Fibroblast of gingiva (primary cell): Measurements from ENCODE around the gene NTRK3.

ENCODE experiments used
- DNase-seq: peaks from one replicate; pipeline ENCODE4 v3.0.0-alpha.2; 2011; ENCODE audit warnings: low read depth

Gene NTRK3

DNA sequence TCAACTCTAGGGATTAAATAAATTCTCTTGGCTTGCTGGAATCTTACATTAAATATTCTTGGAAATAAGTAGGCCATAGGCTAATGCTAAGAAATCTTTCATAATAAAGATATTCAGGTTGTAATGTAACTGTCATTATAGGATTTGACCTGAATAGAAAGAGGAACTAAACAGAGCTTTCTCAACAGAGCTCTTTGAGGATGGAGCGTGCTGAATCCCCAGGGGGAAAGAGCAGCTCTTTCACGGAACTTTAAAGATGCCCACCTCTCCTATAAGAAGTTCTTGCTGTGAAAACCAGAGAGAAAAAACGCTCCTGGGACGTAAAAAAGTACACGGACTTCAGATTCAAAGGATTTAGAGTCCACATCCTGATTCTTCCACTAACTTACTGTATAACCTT is 77.9 kb downstream of the NTRK3 start:
- no peak for DNase-seq

DNA sequence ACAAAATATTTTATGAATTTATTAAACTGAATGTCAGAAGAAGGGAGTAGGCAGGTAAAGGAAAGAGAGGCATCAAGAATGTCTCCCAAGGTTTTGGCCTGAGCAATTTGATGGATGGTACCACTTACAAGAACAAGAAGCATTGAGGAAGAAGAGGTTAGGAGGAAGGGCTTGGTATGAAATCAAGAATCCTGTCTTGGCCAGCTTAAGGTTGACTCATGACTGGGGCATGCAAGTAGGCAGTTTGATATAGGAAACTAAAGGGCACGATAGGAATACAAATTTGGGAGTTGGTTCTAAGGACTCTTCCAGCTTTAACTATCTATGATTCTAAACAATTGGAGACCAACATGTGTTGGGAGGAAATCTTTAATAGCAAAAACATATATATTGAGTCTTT is 79.1 kb downstream of the NTRK3 start:
- DNase-seq = no peak

DNA sequence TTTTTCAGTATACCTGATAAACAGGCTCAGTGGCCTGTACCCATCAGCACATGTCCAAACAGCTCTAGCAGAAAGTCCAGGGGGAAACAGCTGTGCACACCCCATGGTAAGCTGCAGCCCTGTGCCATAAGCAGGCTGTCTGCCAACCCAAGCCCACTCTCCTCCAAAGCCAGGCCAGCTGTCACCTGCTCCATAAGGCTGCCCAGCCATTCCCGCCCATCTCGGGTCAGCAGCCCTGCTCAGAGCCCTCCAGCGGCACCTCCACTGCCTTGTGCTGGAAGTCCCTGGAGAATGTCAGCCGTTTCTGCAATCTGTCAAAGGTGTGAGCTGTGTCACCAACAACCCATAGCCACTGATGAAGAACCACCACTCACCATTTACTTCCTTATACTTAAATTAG is 82.0 kb downstream of the NTRK3 start:
- DNase-seq = no peak

DNA sequence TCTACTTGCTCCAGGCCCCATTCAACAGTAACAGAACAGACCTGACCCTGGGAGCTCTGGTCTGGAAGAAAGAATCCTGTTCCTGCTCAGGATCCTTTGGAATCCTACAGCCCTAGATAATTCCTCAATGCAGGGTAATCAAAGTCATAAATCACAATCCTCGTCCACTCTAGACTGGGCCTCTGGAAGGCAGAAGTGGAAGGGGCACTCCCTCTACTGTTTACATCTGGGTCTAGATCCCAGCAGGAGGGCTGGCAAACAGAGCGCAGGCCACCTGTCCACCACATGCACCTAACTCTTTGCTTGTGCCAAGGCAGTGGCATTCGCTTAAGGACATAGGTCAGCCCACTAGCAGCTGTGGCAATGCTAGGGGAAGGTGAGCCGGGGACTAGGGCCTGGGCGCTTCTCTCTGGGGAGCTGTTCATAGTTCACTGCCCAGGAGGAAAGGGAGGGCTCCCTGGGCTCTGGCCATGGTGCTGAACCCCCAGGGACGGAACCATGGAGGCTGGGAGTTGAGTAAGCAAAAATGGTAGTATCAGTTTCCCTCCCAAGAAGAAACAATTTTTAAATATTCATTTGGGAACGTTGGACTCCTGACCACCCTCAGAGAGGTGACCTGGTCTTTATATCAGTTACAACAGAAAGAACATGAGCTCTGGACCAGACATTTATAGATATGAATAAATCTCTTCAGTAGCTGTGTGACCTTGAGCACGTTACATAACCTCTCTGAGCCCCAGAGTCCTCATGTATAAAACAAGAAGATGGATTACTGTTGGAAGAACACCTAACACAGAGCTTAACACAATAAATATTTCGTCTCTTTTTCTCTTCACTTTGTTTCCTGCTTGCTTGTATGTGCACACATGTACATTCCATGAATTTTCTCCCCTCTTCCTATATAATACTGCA is 90.2 kb downstream of the NTRK3 start:
- no peak for DNase-seq

DNA sequence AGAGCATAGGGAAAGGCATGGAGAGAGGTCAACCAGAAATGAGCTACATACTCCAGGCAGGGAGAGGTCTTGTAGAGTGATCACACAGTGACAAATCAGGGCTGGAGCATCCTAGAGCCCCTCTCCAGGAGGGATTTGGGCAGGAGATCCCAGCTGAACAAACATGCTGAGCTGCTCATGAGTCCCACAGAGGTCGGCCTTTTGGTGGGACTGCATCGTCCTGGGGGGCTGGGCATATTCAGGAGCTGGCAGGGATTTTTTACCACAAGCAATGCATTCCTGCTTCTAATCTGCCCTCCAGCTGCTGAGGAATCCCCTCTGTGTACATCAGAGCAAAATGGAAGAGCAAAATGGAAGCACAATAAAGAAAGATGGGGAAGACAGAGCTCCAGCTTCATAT is 94.9 kb downstream of the NTRK3 start:
- no peak for DNase-seq

DNA sequence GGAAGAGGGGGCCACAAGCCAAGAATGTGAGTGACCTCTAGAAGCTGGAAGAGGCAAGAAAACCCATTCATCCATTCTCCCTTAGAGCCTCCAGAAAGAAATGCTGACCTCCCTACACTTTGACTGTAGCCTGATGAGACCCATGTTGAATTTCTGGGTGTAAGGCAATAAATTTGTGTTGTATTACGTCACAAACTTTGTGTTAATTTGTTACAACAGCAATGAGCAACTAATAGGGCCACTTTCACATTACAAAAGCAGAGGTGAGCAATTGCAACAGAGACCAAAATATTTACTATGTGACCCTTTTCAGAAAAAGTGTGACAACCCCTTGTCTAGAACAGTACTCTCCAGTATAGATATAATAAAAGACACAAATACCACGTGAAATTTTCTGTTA is 101.2 kb downstream of the NTRK3 start:
- DNase-seq = no peak

DNA sequence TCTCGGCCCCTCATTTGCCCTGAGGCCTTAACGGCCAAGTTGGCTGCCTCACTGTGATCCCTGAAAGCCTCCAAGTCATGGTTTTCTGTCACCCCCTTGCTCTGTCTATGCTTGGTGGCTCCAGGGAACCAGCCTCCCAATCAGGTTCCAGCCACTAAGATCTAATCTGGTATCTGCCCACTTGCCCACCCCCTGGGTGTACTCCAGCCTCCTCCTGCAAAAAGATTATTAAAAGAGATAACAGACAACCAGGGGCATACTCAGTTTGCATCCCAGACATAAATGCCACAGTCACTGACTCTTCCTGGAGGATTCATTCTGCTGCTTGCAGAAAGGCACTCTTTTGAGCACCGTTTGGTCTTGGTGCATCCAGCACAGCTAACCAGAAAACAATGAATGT is 103.9 kb downstream of the NTRK3 start:
- DNase-seq = no peak

DNA sequence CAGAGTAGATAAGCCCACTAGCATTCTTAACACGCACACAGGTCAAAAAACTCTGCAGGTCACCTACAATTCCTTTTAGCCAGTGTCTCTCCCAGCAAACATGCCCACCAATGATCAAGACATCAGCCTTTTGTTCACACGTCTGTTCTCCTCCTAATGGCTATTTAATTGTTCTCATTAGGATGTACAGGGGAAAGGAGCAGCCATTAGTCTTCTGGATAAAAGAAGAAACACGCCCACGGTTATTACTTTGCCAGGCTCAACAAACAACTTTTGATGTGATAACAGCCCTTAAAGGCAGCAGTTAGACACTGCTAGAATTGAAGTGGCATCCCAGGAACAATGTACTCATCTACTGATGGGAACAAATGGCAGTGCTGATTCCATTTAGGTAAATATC is 108.8 kb downstream of the NTRK3 start:
- no peak for DNase-seq

DNA sequence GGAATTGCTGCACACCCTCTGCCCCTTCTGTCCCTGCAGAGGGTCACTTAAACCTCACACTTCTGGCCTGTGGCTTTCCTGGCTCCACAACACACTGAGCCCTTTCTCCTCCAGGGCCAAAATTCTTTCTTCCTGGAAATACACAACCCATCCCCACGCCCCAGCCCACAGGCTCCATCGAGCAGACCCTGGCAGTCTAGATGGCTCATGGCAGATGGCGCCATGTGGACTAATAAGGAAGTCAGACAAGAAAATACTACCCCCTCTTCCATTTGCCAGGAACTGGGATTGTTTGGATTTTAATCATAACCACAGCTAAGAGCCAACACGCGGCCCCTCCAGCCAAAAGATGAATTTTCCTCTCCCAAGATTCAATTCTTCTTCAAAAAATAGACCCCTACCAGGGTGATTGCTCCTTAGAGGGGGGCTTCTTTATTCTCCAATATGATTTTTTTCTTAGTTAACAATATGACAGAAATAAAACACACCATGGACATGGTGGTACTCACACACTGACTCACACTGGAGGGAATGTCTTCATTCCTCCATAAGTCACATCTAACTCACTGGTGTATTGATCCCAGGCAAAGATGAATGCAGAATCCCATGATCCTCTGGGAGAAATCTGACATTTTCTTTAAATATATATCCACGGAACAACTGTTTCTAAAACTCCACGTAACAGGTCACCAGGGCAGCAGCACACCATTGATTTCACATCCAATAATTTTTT is 111.5 kb downstream of the NTRK3 start:
- DNase-seq = no peak

DNA sequence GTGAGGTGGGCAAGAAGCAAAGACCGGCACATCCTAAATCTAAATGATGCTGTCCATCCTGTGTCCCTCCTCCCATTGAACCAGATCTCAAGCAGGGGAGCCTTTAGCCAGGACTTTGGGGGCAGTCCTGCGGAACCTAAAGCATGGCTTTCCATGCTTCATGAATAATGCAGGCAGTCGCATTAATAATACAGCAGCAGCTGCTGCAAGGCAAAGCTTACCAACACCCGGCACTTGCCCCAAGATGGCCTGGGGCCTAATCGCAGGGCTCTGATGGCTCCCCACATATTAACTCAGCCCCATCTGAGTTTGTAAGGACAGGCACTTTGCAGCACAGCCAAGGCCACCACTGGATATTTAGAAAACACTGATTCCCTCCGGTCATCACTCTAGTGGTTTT is 114.4 kb downstream of the NTRK3 start:
- no peak for DNase-seq

DNA sequence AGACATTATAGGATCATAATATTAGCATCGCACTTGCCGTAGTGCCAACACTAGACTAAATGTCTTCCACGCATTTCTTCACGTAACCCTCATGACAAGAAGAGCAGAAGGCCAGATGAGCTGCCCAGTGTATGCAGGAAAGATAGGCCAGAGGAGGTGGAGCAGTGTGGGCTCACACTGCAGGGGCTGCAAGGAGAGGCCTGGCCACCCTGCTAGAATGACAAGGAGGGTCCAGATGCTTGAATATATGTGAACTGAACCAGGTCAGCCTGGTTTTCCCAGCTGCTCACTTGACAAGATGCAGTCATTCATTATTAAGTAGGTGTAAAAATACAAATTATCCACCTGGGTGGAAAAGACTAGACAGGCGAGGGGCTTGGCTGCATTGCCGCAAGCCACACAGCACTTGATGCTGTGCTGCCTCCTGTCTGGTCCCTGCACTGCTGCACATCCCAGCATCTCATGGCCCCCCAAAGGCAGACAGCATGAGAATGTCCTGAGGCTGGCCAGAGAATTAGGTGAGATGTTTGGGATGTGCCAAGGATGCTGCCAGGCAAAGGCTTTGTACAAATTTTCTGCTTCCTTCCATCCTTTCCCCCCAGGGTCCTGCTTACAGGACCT is 115.2 kb downstream of the NTRK3 start:
- no peak for DNase-seq

DNA sequence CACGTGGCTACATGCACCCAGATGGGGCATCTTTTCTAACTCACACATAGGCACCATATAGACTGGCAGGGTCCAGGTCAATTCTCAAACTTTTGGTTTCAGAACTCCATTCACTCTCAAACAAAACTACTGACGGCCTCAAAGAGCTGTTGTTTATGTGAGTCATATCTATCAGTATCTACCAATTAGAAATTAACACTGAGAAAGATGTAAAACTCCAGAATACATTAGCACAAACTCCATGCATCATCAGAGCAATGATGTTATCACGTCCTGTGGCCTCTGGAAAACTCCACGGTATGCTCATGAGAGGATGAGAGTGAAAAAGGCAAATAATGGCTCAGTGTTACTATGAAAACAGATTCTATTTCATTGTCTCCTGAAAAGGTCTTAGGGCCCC is 116.1 kb downstream of the NTRK3 start:
- DNase-seq = no peak

DNA sequence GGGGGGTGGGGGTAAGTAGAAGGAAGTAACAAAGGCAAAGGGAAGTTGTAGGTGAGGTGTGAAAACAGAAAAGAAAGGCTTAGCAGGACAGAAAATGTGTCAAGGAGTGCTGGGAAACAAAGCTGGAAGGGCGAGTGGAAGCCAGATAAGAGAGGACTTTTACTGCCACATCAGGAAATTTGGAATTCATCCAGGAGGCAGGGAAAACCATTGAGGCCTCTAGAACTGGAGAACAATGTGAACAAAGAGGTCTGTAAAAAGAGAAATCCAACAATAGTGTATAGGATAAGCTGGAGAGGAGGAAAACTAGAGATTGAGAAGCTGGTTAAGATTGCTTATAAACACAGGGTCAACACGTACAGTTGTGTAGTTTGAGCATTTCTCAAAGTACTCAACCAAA is 116.6 kb downstream of the NTRK3 start:
- DNase-seq = no peak

DNA sequence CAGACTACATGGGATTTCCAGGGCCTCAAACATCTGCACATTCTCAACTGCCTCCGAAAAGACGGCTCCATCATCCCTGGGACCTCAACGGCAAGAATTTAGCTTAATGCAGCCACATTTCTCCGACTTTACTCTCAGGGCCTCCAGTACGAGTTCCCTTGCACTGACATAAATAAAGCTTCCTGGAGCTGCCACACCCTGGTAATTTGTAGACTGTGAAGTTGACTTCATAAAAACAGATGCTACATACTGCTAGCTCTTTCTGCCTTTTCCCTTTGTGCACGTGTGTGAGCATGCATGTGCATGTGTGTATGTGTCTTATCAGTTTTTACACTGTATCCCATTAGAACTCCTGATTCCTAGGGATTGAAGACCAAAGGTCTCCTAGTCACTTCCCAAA is 122.7 kb downstream of the NTRK3 start:
- no peak for DNase-seq

DNA sequence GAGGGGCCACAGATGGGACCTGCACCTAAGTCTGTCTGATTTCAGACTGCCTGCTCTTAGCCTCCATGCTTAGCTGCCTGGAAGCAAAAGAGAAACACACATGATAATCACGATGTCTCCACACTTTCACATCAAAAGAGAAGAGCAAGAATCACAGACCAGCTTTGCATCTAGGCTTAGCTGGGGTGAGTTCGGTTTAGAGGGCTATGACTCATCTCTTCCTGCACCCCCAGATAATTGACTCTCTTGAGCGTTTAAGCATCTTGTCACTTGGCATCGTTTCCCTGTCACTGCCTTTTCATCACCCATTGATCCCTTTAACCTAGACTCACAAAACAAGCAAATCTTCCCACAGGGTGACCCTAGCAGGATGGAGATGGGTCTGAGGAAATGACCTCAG is 124.0 kb downstream of the NTRK3 start:
- DNase-seq = no peak

DNA sequence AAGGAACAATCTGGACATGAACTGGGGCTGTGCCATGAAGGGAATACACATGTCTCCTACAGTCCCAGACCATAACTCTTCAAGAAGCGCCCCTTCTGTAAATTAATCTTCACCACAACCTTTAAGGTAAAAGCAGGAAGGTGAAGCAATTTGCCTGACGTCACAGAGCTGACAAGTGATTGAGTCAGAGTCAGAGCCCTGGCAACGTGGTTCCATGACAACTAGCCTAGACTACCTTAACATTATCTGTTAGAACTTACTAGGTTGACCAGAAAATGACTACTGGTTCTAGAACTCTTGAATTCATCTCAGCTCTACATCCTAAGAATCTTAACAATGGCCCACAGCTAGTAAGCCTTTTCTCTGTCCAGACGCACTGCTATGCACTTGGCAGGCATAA is 124.6 kb downstream of the NTRK3 start:
- DNase-seq = no peak

DNA sequence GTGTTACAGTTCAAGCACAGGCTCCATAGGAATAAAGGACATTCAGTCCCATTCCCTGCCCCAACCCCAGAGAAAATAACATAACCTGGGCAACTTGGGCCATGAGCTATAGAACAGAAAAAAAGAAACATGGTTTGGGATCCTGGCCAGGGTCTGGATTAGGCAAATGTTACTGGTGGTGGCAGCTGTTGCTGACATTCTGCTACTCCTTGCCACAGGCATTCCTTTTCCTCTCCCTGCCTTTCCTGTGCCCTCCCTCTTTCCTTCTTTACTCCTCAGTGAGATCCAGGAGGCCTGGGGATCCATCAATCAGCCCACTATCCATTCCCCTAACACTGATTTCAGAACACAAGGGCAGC is 129.1 kb downstream of the NTRK3 start:
- DNase-seq = no peak

DNA sequence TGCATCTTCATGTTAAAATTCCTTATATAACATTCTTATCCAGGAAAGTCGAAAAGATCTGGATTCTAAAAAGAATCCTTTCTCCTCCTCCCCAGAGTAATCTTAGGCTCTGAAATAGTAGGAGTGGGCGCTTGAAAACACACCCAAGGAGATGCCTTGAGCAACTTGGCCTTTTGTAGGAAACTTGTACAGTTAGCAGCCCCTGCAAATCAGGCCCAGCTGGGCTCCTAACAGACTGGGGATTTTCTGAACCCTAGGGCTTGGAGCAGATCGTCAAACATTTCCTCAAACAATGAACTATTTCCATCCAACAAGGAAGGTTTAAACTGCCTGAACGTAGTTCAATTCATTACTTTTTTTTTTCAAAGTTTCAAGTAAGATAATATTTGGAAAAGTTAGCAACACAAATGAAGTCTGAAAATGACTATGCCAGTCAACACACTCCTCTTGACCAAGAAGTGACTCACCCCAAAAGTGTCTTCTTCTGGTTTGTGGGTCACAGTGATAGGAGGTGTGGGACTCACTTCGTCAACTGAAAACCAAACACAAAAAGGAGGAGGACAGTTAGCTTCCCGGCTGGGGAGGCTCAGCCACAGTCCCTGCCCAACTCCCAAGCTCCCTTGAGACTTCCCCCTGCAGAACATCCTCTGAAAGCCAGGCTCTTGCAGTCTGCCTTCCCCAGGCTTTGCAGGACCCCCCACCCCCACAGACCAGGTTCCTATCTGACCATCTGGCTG is 129.7 kb downstream of the NTRK3 start:
- DNase-seq = no peak

DNA sequence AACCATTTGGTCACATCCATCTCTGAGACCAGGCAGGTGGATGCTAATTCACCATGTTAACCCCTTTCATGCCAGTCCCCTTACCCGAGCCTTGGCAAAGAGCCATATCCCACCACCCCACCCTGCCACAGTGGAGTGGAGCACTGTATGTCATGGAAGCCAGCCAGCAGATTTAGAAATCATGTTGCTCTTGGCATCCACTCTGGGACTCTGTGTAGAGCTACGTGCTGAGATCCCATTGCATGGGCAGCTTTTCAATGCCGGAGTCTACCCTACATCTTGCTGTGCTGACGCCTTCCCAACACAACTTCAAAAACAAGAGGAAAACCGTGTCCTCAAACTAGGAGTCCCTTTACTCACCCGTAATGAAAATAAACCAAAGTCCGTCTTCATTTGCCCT is 131.0 kb downstream of the NTRK3 start:
- DNase-seq = no peak

DNA sequence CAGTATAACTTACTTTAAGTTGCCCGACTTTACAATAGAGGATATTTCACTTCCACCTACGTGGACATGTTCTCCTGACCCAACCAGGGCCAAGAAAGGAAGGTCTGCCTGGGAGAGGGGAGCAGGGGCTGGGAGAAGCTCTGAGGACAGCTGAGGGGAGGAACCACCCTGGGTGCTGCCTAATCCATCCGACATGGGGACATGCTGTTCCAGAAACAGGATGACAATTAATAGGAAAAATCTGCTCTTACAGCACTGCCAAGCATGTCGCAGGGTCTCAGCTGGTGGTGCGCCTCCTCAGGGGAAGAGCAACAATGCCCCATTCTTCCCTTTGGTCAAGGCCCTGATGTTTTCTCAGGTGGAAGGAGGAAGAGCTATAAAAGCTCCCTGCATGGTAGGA is 132.3 kb downstream of the NTRK3 start:
- DNase-seq = no peak

DNA sequence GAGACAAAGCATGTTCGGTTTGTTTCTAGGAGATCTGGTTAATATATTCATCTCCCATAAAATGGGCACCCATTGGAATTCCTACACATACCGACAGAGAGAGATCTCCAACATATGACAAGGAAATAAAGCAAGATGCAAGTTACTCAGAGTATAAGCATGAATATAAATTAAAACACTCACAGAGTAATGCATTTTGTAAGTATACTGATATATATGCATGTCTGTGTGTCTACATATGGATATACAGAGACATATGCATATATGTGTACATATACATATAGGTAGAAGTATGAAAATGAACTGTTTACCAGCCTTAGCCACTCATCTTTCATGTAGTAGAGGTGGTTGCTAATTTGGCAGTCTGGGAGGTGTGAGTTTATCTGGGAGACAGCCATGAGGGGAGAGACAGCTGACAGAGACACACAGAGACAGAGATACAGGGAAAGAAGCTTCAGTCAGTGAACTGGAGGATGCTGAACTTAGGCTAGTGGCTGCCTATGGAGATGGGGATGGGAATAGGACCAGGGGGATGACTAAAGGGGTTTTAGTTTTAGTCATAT is 134.5 kb downstream of the NTRK3 start:
- DNase-seq = no peak

DNA sequence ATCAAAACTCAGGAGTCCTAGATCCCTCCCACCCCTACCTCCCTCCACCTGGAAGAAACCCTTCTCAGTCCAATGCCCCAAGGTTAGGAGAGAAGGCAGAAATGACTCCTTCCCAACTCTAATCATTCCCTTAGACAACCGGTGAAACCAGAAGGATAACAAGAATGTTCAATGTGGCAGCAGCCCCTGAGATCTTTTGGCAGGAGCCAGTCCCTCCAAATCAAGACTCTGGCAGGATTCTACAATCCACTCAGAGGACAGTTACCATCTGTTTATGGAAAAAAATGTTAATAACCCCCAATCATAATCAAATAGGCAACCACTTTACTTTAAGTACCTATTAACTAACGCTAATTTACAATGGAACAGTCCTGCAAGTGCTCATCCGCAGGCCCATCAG is 136.5 kb downstream of the NTRK3 start:
- no peak for DNase-seq
